H9 (cell line): ENCODE measurements around the gene CYP4V2. TPM values are rescaled to one million over a fixed set of nuclear protein-coding genes. Genes with fewer than 3 reads are reported as not detected.

Experiments used
- DNase-seq: peaks from one replicate; pipeline ENCODE4 v3.0.0-alpha.2; 2017
- H2AFZ ChIP-seq: one replicate; pipeline ENCODE4 v1.6.1; 2013; ENCODE audit warnings: mild to moderate bottlenecking, low read length, control low read depth, moderate library complexity
- H2AK5ac ChIP-seq: 2 replicates; pipeline ENCODE4 v1.6.1; 2013; ENCODE audit warnings: low read length, control low read depth, mixed read lengths; ENCODE audit not compliant: insufficient read length
- H2BK120ac ChIP-seq: one replicate; pipeline ENCODE4 v1.6.1; 2013; ENCODE audit warnings: low read depth, mild to moderate bottlenecking, low read length, control low read depth, inconsistent platforms; ENCODE audit not compliant: poor library complexity, severe bottlenecking
- H2BK12ac ChIP-seq: 2 replicates; pipeline ENCODE4 v1.6.1; 2013; ENCODE audit warnings: low read length, control low read depth, mixed read lengths, low read depth; ENCODE audit not compliant: insufficient read length
- H2BK15ac ChIP-seq: 2 replicates; pipeline ENCODE4 v1.6.1; 2013; ENCODE audit warnings: low read depth, low read length, control low read depth
- H2BK20ac ChIP-seq: one replicate; pipeline ENCODE4 v1.6.1; 2013; ENCODE audit warnings: low read depth, mild to moderate bottlenecking, low read length, control low read depth, inconsistent platforms; ENCODE audit not compliant: poor library complexity, severe bottlenecking
- H2BK5ac ChIP-seq: 2 replicates; pipeline ENCODE4 v1.6.1; 2013; ENCODE audit warnings: low read length, control low read depth, mixed read lengths; ENCODE audit not compliant: insufficient read length
- H3K14ac ChIP-seq: 2 replicates; pipeline ENCODE4 v1.6.1; 2013; ENCODE audit warnings: low read length, control low read depth; ENCODE audit not compliant: insufficient read depth
- H3K18ac ChIP-seq: 2 replicates; pipeline ENCODE4 v1.6.1; 2013; ENCODE audit warnings: low read depth, mild to moderate bottlenecking, mixed read lengths, low read length, control low read depth; ENCODE audit not compliant: insufficient read length
- H3K23ac ChIP-seq: 2 replicates; pipeline ENCODE4 v1.6.1; 2013; ENCODE audit warnings: low read length, control low read depth, mixed read lengths, low read depth; ENCODE audit not compliant: insufficient read length
- H3K23me2 ChIP-seq: 2 replicates; pipeline ENCODE4 v1.6.1; 2013; ENCODE audit warnings: low read depth, mild to moderate bottlenecking, mixed read lengths, low read length, control low read depth; ENCODE audit not compliant: insufficient read length, poor library complexity, severe bottlenecking
- H3K27ac ChIP-seq: 2 replicates; pipeline ENCODE4 v1.5.1; 2013; ENCODE audit warnings: low read length, control low read depth, mixed read lengths, low read depth; ENCODE audit not compliant: insufficient read length
- H3K27me3 ChIP-seq: 2 replicates; pipeline ENCODE4 v1.6.1; 2013; ENCODE audit warnings: low read length, control low read depth, inconsistent platforms; ENCODE audit not compliant: insufficient read depth
- H3K4ac ChIP-seq: 2 replicates; pipeline ENCODE4 v1.6.1; 2013; ENCODE audit warnings: low read depth, mild to moderate bottlenecking, control low read depth, inconsistent platforms, low read length, moderate library complexity
- H3K4me1 ChIP-seq: 2 replicates; pipeline ENCODE4 v1.6.1; 2013; ENCODE audit warnings: low read length, control low read depth, inconsistent platforms; ENCODE audit not compliant: insufficient read depth
- H3K4me2 ChIP-seq: 2 replicates; pipeline ENCODE4 v1.6.1; 2013; ENCODE audit warnings: low read length, control low read depth, mixed read lengths; ENCODE audit not compliant: insufficient read length, insufficient read depth
- H3K56ac ChIP-seq: 2 replicates; pipeline ENCODE4 v1.6.1; 2013; ENCODE audit warnings: low read depth, mild to moderate bottlenecking, mixed read lengths, low read length, control low read depth; ENCODE audit not compliant: insufficient read length
- H3K79me1 ChIP-seq: 2 replicates; pipeline ENCODE4 v1.6.1; 2013; ENCODE audit warnings: low read depth, mild to moderate bottlenecking, moderate library complexity, low read length, control low read depth, inconsistent platforms; ENCODE audit not compliant: insufficient read depth, poor library complexity, severe bottlenecking
- H3K79me2 ChIP-seq: 2 replicates; pipeline ENCODE4 v1.6.1; 2013; ENCODE audit warnings: low read length, control low read depth, inconsistent platforms; ENCODE audit not compliant: insufficient read depth
- H3K9ac ChIP-seq: 2 replicates; pipeline ENCODE4 v1.6.1; 2013; ENCODE audit warnings: low read length, control low read depth, mixed read lengths; ENCODE audit not compliant: insufficient read length; ENCODE audit errors: extremely low read depth
- H3K9me3 ChIP-seq: one replicate; pipeline ENCODE4 v1.6.1; 2013; ENCODE audit warnings: low read depth, low read length, inconsistent platforms; ENCODE audit not compliant: control insufficient read depth
- H3T11ph ChIP-seq: one replicate; pipeline ENCODE4 v1.6.1; 2013; ENCODE audit warnings: mild to moderate bottlenecking, low read length, control low read depth, inconsistent platforms
- H4K20me1 ChIP-seq: one replicate; pipeline ENCODE4 v1.6.1; 2013; ENCODE audit not compliant: control insufficient read depth, insufficient read length, insufficient read depth
- H4K5ac ChIP-seq: 2 replicates; pipeline ENCODE4 v1.6.1; 2013; ENCODE audit warnings: low read depth, mild to moderate bottlenecking, mixed read lengths, low read length, control low read depth; ENCODE audit not compliant: insufficient read length
- H4K8ac ChIP-seq: replicated peaks from 2 replicates; pipeline ENCODE4 v1.6.1; 2013; ENCODE audit warnings: low read length, control low read depth, mixed read lengths, low read depth; ENCODE audit not compliant: insufficient read length
- H4K91ac ChIP-seq: 2 replicates; pipeline ENCODE4 v1.6.1; 2013; ENCODE audit warnings: low read depth, mild to moderate bottlenecking, moderate library complexity, mixed read lengths, low read length, control low read depth; ENCODE audit not compliant: insufficient read length
- H3K27ac Mint-ChIP-seq, 3 experiments: 2 replicates in 2 of 3; 3 replicates in 1 of 3; pipeline ENCODE4 v1.8.0; 2020 to 2021; ENCODE audit warnings: mixed read lengths in 3 of 3, mild to moderate bottlenecking in 1 of 3, moderate library complexity in 1 of 3
- H3K27me3 Mint-ChIP-seq: 2 replicates; pipeline ENCODE4 v1.8.0; 2021; ENCODE audit warnings: low read depth, mild to moderate bottlenecking, moderate library complexity, mixed read lengths
- H3K36me3 Mint-ChIP-seq, 3 experiments: 2 replicates in 2 of 3; 3 replicates in 1 of 3; pipeline ENCODE4 v1.8.0; 2020 to 2021; ENCODE audit warnings: low read depth in 3 of 3, mixed read lengths in 3 of 3; ENCODE audit not compliant: insufficient read depth in 1 of 3
- H3K4me1 Mint-ChIP-seq, 2 experiments: 2 replicates each; pipeline ENCODE4 v1.8.0; 2020; ENCODE audit warnings: mixed read lengths in 2 of 2
- H3K4me3 Mint-ChIP-seq, 2 experiments: 2 replicates in 1 of 2; 3 replicates in 1 of 2; pipeline ENCODE4 v1.8.0; 2020 to 2021; ENCODE audit warnings: mild to moderate bottlenecking in 2 of 2, mixed read lengths in 2 of 2, moderate library complexity in 1 of 2
- H3K9me3 Mint-ChIP-seq, 2 experiments: 2 replicates in 1 of 2; 3 replicates in 1 of 2; pipeline ENCODE4 v1.8.0; 2020; ENCODE audit warnings: mild to moderate bottlenecking in 2 of 2, mixed read lengths in 2 of 2, moderate library complexity in 1 of 2
- CTCF ChIP-seq: fragments of 200-600 bp; sonication (generic); conservative IDR thresholded peaks from 3 replicates; pipeline ENCODE4 v1.8.0; 2021; ENCODE audit warnings: antibody characterized with exemption, mild to moderate bottlenecking
- WGBS: extraction: QIAGEN DNeasy Blood & Tissue Kit; methylation state at CpG from one replicate; pipeline ENCODE4 v1.1.7; 2013; ENCODE audit warnings: missing lambda C conversion rate, low lambda C conversion rate, mixed read lengths; ENCODE audit not compliant: insufficient read length; ENCODE audit errors: extremely low coverage; 5-methylcytosine and 5-hydroxymethylcytosine counted together
- total RNA-seq: library from RNA; stranded (reverse); gene quantifications from 2 replicates; pipeline ENCODE4 v1.2.1, GENCODE V29; 2021

The CYP4V2 gene
- total RNA-seq, 1 experiment from 2014 or later: 1.0 TPM

DNA sequence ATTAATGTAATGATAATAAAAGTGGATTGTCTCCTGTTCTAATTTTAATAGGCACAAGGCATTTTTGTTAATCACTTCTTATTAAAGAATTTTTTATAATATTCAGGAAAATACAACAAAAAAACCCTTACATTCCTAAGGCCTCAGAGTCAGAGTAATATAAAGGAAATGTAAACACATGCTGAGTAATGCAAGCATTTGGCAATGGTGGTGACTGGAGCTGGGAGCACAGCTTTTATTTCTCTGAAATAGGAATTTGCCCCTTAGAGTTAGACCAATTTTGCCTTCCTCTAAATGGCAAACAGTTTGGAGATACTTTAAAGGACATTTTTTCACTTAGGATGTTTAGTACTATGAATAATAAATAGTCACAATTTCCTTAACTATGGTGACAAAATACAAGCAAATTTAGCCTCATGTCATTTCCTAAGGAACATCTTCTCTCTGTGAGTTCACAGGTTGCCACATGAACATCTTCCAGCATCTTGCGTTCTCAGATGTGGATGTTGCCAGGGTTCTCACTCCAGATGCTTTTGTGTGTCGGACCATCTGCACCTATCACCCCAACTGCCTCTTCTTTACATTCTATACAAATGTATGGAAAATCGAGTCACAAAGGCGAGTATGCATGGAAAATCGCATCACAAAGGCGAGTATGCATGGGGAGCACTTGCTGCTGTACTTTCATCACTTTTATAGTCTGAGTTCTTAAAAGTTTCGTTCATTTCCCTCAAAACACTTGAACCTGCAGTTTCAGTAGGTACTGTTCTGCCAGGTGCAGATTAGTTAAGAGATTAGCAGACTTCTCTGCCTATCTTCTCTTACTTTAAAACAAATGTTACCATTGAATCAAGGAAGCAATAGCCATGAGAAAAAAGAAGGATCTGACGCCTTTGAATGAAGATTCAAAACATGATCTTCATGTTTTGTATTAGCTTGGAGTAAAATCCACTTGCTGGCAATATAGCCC, 58.7 kb downstream of the CYP4V2 start:
- Histone ChIP-seq H3K79me1 (no peaks in the 10 kb centered on the region), H3K14ac (no peak overlapping the region), H2BK5ac (peak overlapping the region; percentile 17), H3K4me2 (peak overlapping the region; percentile 68), H2BK20ac (no peak overlapping the region), H3K9ac (peak overlapping the region; percentile 9), H4K20me1 (no peaks in the 10 kb centered on the region), H3K23ac (no peak overlapping the region), H4K8ac (no peak overlapping the region), H3T11ph (peak overlapping the region; percentile 59), H3K4me1 (peaks cover 13% of the 10 kb centered on the region), H3K18ac (peak overlapping the region; percentile 27), H2BK15ac (no peak overlapping the region), H2BK12ac (no peak overlapping the region), H3K23me2 (no peaks in the 10 kb centered on the region), H2BK120ac (no peak overlapping the region), H3K27ac (peak overlapping the region; percentile 99), H2AFZ (no peak overlapping the region), H4K91ac (no peak overlapping the region), H3K4ac (no peak overlapping the region), H3K9me3 (no peaks in the 10 kb centered on the region), H3K79me2 (peaks cover 13% of the 10 kb centered on the region; the same call in 1 of the 2 replicates), H3K27me3 (no peaks in the 10 kb centered on the region), H4K5ac (peak overlapping the region; percentile 53), H2AK5ac (no peak overlapping the region), H3K56ac (no peak overlapping the region)
- peaks cover 47 to 54% of the 10 kb centered on the region in 2 experiments for H3K4me1 Mint-ChIP-seq
- H3K9me3 Mint-ChIP-seq: peaks cover 2 to 3% of the 10 kb centered on the region in 2 experiments
- WGBS: no CpG with 5 or more reads among the region's 8 CpGs
- no peak for TF ChIP-seq CTCF
- peak; percentile 68 for DNase-seq
- H3K27me3 Mint-ChIP-seq: no peaks in the 10 kb centered on the region; the same call in 1 of the 2 replicates
- peaks cover 4 to 11% (median 11%) of the 10 kb centered on the region in 3 experiments; a peak in 6 of 7 replicates for H3K36me3 Mint-ChIP-seq
- peak overlapping the region; percentile 33 to 71 for H3K4me3 Mint-ChIP-seq
- peak overlapping the region; percentile 95 to 99 (median 99) for H3K27ac Mint-ChIP-seq
